Stimulated activated CD8-positive, alpha-beta memory T cell treated with anti-CD3 and anti-CD28 coated beads, Interleukin-12 subunit alpha, Interleukin-12 subunit beta, amount 100 ng/mL, for 1 hour (primary cell): Measurements from ENCODE around the gene INPP4B.

Experiments used
- DNase-seq: peaks from one replicate; pipeline ENCODE4 v3.0.0-alpha.2; 2020; ENCODE audit warnings: low read depth

INPP4B gene

GRCh38 chr4:142341268-142341667, 504.8 kb downstream of the INPP4B start:
- DNase-seq = no peak

DNA sequence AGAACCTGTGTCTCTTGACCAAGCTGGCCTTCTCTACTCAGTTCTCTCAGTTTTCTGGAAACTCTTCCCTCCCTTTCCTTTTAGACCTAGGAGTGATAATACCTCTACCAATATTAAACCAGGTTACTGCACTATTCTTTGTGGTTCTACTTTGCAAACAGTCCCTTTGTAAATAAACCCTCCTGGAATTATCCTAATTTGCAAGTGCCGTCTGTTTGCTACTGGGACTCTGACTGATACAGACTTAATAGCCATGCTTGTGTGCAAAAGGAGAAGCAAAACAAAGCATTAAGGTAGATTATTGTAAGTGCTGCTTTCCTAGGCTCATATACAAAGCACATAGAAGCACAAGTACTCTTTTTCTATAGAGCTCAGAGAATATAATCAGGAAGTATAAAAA, 507.0 kb downstream of the INPP4B start:
- no peak for DNase-seq

- DNase-seq = no peak
Observed at GRCh38 chr4:142336251-142336934, 509.7 kb downstream of the INPP4B start.

DNA sequence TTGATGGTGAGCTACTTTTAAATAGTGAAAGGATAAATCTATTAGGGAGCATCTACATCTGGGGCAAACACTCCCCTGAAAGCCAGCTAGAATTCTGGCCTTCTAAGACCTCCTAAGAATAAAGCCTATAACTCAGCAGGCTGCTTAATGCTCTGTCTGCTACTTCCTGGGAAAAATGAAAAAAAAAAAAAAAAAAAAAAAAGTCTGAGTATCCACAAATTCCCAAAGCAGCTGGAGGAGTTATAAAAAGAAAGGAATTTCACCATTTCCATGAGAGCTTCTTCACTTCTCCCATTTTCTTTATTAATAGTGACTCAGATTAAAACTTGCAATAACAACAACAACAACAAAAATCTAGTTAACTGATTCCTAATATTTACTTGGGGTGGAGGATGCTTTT, 511.2 kb downstream of the INPP4B start:
- DNase-seq = no peak

- no peak for DNase-seq
Observed at GRCh38 chr4:142331646-142332045, 514.5 kb downstream of the INPP4B start.

DNA sequence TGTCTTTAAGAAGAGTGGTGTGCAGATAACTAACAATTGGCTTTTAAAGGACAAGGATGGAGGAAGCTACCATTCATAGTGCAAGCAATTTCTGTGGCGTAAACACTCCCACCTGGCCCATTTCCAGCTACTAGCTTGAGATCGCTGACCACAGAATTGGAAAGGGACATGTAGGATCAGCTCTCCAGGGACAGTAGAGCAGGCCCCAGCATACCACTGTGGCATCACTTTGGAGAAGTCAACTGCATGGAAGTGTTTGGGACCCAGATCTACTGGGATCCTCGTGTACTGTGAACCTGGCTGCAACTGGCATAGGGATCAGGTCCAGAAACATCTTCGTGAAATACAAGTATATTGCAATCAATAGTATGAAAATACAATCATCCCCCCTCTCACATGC, 515.0 kb downstream of the INPP4B start:
- no peak for DNase-seq

- no peak for DNase-seq
Observed at GRCh38 chr4:142330311-142330710, 515.8 kb downstream of the INPP4B start.

DNA sequence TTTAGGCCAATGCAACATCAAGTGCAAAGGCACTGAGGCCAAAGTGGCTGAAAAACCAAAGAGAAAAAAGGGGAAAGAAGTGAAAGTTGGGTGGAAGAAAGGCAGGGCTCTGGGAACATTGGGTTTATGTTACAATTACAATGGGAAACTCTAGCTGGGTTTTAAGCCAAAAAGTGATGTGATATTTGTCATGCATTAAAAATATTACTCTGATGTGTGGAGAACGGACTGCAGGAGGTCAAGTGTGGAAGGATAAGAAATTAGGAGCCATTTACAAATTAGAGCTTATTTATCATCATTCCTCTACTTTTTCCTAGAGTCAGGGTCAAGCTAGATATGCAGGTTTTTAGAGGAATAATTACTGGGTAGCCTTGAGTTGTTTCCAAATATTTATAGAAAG, 516.8 kb downstream of the INPP4B start:
- DNase-seq = no peak

DNA sequence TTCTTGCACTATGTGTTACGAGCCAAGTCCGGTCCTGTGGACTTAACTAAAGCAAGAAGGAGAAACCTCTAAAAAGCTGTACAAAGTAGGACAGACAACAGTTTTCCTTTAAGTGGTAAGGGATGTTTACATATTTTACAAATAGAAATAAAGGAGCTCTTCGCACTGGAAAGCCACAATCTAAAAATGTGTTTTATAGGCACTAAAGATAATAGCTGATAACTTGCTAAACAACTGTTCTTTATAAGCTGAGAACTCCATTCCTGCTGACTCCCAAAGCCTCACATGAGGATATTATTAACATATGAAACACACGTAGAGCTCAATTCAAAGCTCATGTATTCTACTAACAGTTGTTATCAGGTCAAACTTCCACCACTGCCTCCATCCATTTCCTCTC, 519.9 kb downstream of the INPP4B start:
- DNase-seq = no peak

DNA sequence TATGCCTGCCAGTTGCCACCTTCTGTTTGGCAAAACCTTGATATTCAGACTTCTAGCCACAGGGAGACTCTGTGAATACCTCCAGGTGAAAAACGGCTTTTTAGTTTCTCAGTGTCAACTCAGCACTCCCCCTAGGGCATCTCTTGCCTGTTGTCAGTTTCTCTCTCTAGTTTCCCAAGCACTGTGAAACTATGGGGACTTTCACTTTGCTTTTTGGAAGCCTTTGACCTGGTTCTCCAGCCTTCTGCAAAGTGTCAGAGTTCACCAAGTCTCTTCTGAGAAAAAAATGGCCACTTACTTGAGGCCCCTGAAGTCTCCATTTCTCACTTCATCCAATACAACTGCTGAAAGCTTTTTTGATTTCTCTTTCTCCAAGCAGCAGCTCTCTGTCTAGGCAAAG, 521.5 kb downstream of the INPP4B start:
- DNase-seq = no peak

DNA sequence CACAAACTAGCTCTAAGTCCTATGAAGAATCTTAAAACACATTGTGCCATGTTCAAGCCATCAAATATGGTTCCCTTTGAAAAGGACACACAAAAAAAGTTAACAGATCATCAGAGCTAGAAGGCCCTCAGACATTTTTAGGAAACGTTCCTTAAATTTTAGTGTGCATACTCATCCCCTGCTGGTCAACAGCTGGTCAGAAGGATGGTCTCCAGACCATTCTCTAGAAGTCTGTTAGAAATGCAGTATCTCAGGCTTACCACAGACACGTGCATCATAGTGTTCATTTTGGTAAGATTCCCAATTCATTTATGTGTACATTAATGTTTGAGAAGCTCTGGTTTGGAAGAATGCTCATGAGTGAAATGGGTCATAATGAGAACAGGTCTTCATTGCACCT, 523.1 kb downstream of the INPP4B start:
- no peak for DNase-seq

- DNase-seq = no peak
Observed at GRCh38 chr4:142318280-142318679, 527.8 kb downstream of the INPP4B start.

GRCh38 chr4:142316913-142317312, 529.2 kb downstream of the INPP4B start:
- no peak for DNase-seq

- no peak for DNase-seq
Observed at GRCh38 chr4:142316025-142316424, 530.1 kb downstream of the INPP4B start.

- DNase-seq = no peak
Observed at GRCh38 chr4:142314686-142315085, 531.4 kb downstream of the INPP4B start.

GRCh38 chr4:142314247-142314646, 531.9 kb downstream of the INPP4B start:
- DNase-seq = no peak

GRCh38 chr4:142312391-142312790, 533.7 kb downstream of the INPP4B start:
- DNase-seq = no peak

DNA sequence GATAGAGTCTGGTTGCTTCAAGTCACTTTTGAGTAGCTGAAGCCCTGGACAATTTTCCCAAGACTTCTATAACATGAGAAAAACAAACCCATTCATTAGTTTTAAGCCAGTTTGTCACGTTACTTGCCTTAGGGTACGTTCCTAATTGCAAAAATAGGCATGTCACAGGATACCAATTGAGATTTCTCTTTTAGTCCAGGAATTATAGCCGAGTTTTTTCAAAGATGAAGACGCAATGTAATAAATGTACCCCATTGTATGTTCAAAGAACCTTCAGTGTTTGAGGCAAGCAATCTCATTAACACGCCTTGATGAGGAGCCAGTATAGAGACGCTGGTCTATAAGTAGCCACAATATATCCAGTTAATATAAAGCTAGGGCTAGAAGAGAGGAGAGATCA, 534.2 kb downstream of the INPP4B start:
- no peak for DNase-seq

DNA sequence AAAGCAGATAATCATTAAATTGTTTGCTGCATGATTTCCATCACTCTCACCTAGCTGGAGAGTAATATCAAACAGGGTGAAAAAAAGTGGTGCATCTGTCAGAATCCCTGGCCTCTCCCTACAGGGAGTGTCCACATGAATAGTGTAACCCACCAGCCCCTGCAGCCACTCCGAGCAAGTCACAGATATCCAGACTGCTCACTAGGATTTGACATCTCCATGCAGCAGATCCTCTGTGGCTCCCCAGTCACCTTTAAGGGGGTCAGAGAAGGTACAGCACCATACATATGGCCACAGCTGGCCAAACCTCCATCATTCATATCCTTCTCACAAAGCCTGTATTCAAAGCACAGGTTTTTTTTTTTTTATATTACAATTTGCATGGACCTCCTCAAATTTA, 536.3 kb downstream of the INPP4B start:
- no peak for DNase-seq

GRCh38 chr4:142307857-142308256, 538.2 kb downstream of the INPP4B start:
- no peak for DNase-seq

- DNase-seq = no peak
Observed at GRCh38 chr4:142297313-142297712, 548.8 kb downstream of the INPP4B start.

GRCh38 chr4:142293536-142293935, 552.6 kb downstream of the INPP4B start:
- DNase-seq = no peak

- no peak for DNase-seq
Observed at GRCh38 chr4:142292231-142292630, 553.9 kb downstream of the INPP4B start.

- no peak for DNase-seq
Observed at GRCh38 chr4:142291299-142292050, 554.6 kb downstream of the INPP4B start.
